DOHH2 (cell line): ENCODE data around the gene RPRD1B.

Experiments used
- EZH2phosphoT487 ChIP-seq: fragments of 200-600 bp; sonication (generic); IDR thresholded peaks from 2 replicates; pipeline ENCODE4 v1.6.1; 2017; ENCODE audit warnings: borderline replicate concordance, mild to moderate bottlenecking, antibody characterized with exemption, low read length, moderate library complexity, mixed read lengths
- TF ChIP-seq, protein P1 (sequence below): fragments of 200-600 bp; sonication (generic); IDR thresholded peaks from one replicate; pipeline ENCODE4 v1.5.1; 2014; ENCODE audit warnings: antibody characterized with exemption, mild to moderate bottlenecking, low read depth, low read length; ENCODE audit not compliant: poor library complexity, severe bottlenecking

DNA sequence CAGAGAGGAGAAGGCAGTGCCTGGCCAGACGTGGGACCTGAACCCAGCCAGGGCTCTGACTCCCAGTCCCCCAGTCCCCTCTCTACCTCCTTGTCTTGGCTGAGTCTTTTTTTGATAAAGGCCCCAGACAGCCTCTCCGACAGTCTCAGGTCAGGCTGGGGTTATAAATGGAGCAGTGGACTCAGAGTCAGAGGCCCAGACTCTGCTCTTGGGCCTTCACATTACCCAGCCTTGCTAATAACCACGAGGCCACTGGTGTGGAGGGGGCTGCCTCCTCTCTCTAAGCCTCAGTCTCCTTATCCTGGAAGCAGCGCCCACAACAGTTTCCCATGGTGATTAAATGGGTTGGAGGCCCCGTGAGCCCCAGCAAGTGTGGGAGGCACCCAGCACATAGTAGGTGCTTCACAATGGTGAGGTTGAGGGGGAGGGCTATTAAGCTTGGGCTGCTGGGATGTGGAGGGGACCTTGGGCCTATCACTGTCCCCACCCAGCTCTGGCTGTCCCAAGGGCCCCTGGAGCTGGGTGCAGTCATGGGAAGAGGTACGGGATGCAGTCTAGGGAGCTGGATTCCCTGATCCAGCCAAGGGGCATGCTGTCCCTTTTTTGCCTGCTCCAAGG, 95.8 kb downstream of the RPRD1B start:
- TF ChIP-seq, protein P1, sequence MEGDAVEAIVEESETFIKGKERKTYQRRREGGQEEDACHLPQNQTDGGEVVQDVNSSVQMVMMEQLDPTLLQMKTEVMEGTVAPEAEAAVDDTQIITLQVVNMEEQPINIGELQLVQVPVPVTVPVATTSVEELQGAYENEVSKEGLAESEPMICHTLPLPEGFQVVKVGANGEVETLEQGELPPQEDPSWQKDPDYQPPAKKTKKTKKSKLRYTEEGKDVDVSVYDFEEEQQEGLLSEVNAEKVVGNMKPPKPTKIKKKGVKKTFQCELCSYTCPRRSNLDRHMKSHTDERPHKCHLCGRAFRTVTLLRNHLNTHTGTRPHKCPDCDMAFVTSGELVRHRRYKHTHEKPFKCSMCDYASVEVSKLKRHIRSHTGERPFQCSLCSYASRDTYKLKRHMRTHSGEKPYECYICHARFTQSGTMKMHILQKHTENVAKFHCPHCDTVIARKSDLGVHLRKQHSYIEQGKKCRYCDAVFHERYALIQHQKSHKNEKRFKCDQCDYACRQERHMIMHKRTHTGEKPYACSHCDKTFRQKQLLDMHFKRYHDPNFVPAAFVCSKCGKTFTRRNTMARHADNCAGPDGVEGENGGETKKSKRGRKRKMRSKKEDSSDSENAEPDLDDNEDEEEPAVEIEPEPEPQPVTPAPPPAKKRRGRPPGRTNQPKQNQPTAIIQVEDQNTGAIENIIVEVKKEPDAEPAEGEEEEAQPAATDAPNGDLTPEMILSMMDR = no peak
- no peak for TF ChIP-seq EZH2phosphoT487
